Myometrial cell (primary cell): ENCODE data around the gene RCAN2. TPM values are rescaled to one million over a fixed set of nuclear protein-coding genes. Genes with fewer than 3 reads are reported as not detected.

Experiments used
- total RNA-seq: library from RNA; depleted of rRNA; stranded (reverse); fragments of >200 nt; gene quantifications from 2 replicates; pipeline ENCODE4 v1.2.3, GENCODE V29; 2015

RCAN2 gene
- total RNA-seq = 11.2 and 11.7 TPM in 2 replicates

GRCh38 chr6:46491201-46491627 lies at the start of gene RCAN2:
TSS of gene RCAN2 (minus strand) at chr6:46491449.

Other genes with a start within 250 kb of the RCAN2 start
- 0.58 and 1.1 TPM in 2 replicates for gene CYP39A1, start 161.4 kb upstream of the RCAN2 start, total RNA-seq
- 1.2 TPM in 1 of 2 replicates, not detected in the other for gene SLC25A27, start 161.5 kb upstream of the RCAN2 start, total RNA-seq
- not detected in 2 replicates for gene TDRD6, start 196.4 kb upstream of the RCAN2 start, total RNA-seq
- not detected in 2 replicates for gene PLA2G7, start 243.9 kb upstream of the RCAN2 start, total RNA-seq